Caco-2 (cell line): ENCODE results near the gene TNFSF13B. TPM values are rescaled to one million over a fixed set of nuclear protein-coding genes. Genes with fewer than 3 reads are reported as not detected.

Source experiments
- BruUV-seq: library from RNA; stranded (reverse); fragments of 400-500 nt; replicated peaks from 2 replicates; lab custom pipeline; 2021; lab: Mats Ljungman, UMichigan
- CTCF ChIA-PET: fragments of 300-600 bp; sonication (Branson Sonifier 250); formaldehyde crosslinking; loops from one replicate; lab custom pipeline; 2022; ENCODE audit warnings: antibody characterized with exemption; lab: Charles Lee
- POLR2A ChIA-PET: fragments of 300-600 bp; sonication (Branson Sonifier 250); formaldehyde crosslinking; loops from one replicate; lab custom pipeline; 2022; ENCODE audit warnings: antibody characterized with exemption; lab: Charles Lee
- DNase-seq, 2 experiments: peaks; one replicate each; pipeline versions ENCODE4 v3.0.0 to v3.0.0-alpha.2; 2020 to 2022
- H3K27me3 ChIP-seq: replicated peaks from 2 replicates; pipeline ENCODE4 v1.6.0; 2011; ENCODE audit warnings: low read length; ENCODE audit not compliant: control insufficient read depth, insufficient read depth
- H3K36me3 ChIP-seq: 2 replicates; pipeline ENCODE4 v1.5.1; 2011; ENCODE audit warnings: low read length; ENCODE audit not compliant: control insufficient read depth, insufficient read depth
- H3K4me1 ChIP-seq: fragments of 250-450 bp; sonication (Bioruptor Pico); 2 replicates; pipeline ENCODE4 v1.5.1; 2020; ENCODE audit warnings: mild to moderate bottlenecking
- H3K4me3 ChIP-seq: 2 replicates; pipeline ENCODE4 v1.5.1; 2011; ENCODE audit warnings: low read depth, mild to moderate bottlenecking, control low read depth, low read length
- H3K9me3 ChIP-seq: fragments of 250-450 bp; sonication (Bioruptor Pico); 2 replicates; pipeline ENCODE4 v1.5.1; 2020; ENCODE audit warnings: mild to moderate bottlenecking, moderate library complexity
- H3K27ac Mint-ChIP-seq: one replicate; pipeline ENCODE4 v1.8.0; 2022; ENCODE audit warnings: mixed read lengths; ENCODE audit not compliant: unreplicated experiment
- H3K27me3 Mint-ChIP-seq: one replicate; pipeline ENCODE4 v1.8.0; 2022; ENCODE audit warnings: mixed read lengths; ENCODE audit not compliant: insufficient read depth, unreplicated experiment
- H3K36me3 Mint-ChIP-seq: one replicate; pipeline ENCODE4 v1.8.0; 2022; ENCODE audit warnings: mild to moderate bottlenecking, mixed read lengths; ENCODE audit not compliant: insufficient read depth, unreplicated experiment
- H3K4me1 Mint-ChIP-seq: one replicate; pipeline ENCODE4 v1.8.0; 2022; ENCODE audit warnings: low read depth, mixed read lengths; ENCODE audit not compliant: unreplicated experiment
- H3K4me3 Mint-ChIP-seq: one replicate; pipeline ENCODE4 v1.8.0; 2022; ENCODE audit warnings: mild to moderate bottlenecking, moderate library complexity, mixed read lengths; ENCODE audit not compliant: unreplicated experiment
- H3K9me3 Mint-ChIP-seq: one replicate; pipeline ENCODE4 v1.8.0; 2022; ENCODE audit warnings: mixed read lengths; ENCODE audit not compliant: unreplicated experiment
- CTCF ChIP-seq, 2 experiments: fragments of 200-600 bp in 1 of 2; IDR thresholded peaks; 1 replicate in 1 of 2; 2 replicates in 1 of 2; pipeline versions ENCODE4 v1.5.1 to v1.8.0; 2011 to 2022; ENCODE audit warnings: antibody characterized with exemption in 1 of 2, control low read depth in 1 of 2, inconsistent platforms in 1 of 2, low read depth in 1 of 2, low read length in 1 of 2, mild to moderate bottlenecking in 1 of 2, moderate library complexity in 1 of 2; ENCODE audit not compliant: insufficient read depth in 1 of 2, severe bottlenecking in 1 of 2, unreplicated experiment in 1 of 2
- intact Hi-C: fragments of 100-400 bp; cut with micrococcal nuclease; formaldehyde crosslinking; loops from one replicate; pipeline ENCODE4 v1.10.0; 2022; ENCODE audit not compliant: unreplicated experiment
- total RNA-seq: library from RNA; stranded (reverse); gene quantifications from 2 replicates; pipeline ENCODE4 v1.2.3, GENCODE V29; 2022

TNFSF13B gene
- total RNA-seq, 1 experiment from 2014 or later, result 0.41 TPM

GRCh38 chr13:108352599-108352998, 83.1 kb downstream of the TNFSF13B start:
- Mint-ChIP-seq H3K36me3 (no peaks in the 10 kb centered on the region), H3K4me1 (no peaks in the 10 kb centered on the region), H3K4me3 (no peak overlapping the region), H3K27me3 (peaks cover 15% of the 10 kb centered on the region), H3K9me3 (no peaks in the 10 kb centered on the region), H3K27ac (no peak overlapping the region)
- Histone ChIP-seq H3K4me1 (no peaks in the 10 kb centered on the region), H3K36me3 (no peaks in the 10 kb centered on the region), H3K27me3 (no peaks in the 10 kb centered on the region), H3K4me3 (no peak overlapping the region), H3K9me3 (no peaks in the 10 kb centered on the region)
- POLR2A ChIA-PET, result no interaction called here
- CTCF ChIA-PET, result no interaction called here
- intact Hi-C loops, result no loop called here
- no peak for TF ChIP-seq CTCF (IDR thresholded peaks at IDR 0.05; ENCODE audit: insufficient read depth in 1 of 2, low read depth in 1 of 2, low read length in 1 of 2, severe bottlenecking in 1 of 2, unreplicated experiment in 1 of 2)
- BruUV-seq, result no TSS peak
- no peak for DNase-seq

DNA sequence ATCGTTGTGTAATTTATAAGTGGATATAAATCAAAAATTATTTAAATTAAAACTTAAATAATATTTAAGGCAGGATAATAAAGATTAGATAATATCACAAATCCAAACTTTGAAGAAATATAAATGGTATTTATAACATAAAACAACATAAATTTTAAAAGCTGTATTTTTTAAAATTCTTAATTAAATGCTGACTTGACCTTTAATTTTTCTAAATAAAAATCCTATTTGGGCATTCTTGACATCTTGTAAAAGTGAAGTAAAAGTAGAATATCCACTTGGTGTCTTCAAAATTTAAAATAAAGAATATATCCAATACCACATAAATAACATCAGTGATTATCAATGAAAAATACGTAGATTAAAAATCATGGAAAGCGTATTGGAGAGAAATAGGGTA, 87.7 kb downstream of the TNFSF13B start:
- no peak for TF ChIP-seq CTCF (IDR thresholded peaks at IDR 0.05; ENCODE audit: insufficient read depth in 1 of 2, low read depth in 1 of 2, low read length in 1 of 2, severe bottlenecking in 1 of 2, unreplicated experiment in 1 of 2)
- intact Hi-C loops, result no loop called here
- no peaks in the 10 kb centered on the region for H3K4me1 Mint-ChIP-seq
- POLR2A ChIA-PET, result no interaction called here
- peaks cover 11% of the 10 kb centered on the region for H3K27me3 Mint-ChIP-seq
- H3K9me3 ChIP-seq, result no peaks in the 10 kb centered on the region
- H3K4me3 ChIP-seq, result no peak overlapping the region
- H3K4me1 ChIP-seq, result no peaks in the 10 kb centered on the region
- CTCF ChIA-PET, result no interaction called here
- H3K27me3 ChIP-seq, result no peaks in the 10 kb centered on the region
- H3K9me3 Mint-ChIP-seq, result no peaks in the 10 kb centered on the region
- H3K36me3 Mint-ChIP-seq, result no peaks in the 10 kb centered on the region
- no peak overlapping the region for H3K4me3 Mint-ChIP-seq
- no peaks in the 10 kb centered on the region for H3K36me3 ChIP-seq
- H3K27ac Mint-ChIP-seq, result no peak overlapping the region
- BruUV-seq, result no TSS peak
- no peak for DNase-seq

Other genes with a start within 250 kb of the TNFSF13B start
- 9.0 and 9.6 TPM in 2 replicates for gene LIG4, start 54.2 kb upstream of the TNFSF13B start, total RNA-seq
- gene ABHD13, start 51.3 kb upstream of the TNFSF13B start, total RNA-seq, result 9.5 and 9.9 TPM in 2 replicates